ENCODE measurements around the gene MFSD12.

The MFSD12 gene

GRCh38 chr19:3557461-3558248 lies at the start of gene MFSD12:
Gene MFSD12 (minus strand): TSS chr19:3557586. CDS start chr19:3557403, 183 bp downstream.
- peak within 1 kb of the TSS; percentile 81 for H3K4me3 ChIP-seq (ENCODE audit: low read depth, low read length)

DNA sequence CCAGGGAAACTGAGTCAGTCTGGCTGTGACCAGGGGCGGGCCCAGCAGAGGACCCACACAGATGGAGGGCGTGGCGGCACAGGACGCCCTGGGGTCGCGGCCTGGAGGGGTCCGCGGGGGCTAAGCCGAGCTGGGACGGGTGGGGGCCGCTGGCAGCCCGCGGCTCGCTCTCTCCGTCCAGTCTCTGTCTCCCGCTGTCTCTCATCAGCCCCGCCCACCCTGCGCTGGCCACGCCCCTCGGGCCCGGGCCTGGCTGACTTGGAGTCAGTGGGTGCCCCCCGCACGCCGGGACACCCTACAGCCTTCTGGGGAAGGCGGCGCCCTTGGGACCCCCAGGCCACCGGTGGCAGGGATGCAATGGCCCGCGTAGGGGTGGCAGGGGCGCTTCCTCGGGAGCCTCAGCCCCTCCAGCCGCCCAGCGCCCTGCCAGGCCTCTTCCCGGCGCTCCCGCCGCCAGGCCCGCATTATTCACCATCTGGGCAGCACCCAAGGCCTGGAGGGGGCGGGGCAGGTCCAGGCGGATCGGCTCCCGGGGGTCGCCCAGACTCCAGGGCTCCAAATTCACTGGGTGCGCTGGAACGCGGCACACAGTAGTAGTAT lies 49.4 kb upstream of the MFSD12 start, which contains the start of gene TBXA2R:
TBXA2R (minus strand) TSS at position 186 of the 600 bp plus-strand sequence. CDS start 6,241 bp downstream, outside the sequence.
- H3K4me3 ChIP-seq (ENCODE audit: low read depth, low read length), result peak within 1 kb of the TSS; percentile 37

DNA sequence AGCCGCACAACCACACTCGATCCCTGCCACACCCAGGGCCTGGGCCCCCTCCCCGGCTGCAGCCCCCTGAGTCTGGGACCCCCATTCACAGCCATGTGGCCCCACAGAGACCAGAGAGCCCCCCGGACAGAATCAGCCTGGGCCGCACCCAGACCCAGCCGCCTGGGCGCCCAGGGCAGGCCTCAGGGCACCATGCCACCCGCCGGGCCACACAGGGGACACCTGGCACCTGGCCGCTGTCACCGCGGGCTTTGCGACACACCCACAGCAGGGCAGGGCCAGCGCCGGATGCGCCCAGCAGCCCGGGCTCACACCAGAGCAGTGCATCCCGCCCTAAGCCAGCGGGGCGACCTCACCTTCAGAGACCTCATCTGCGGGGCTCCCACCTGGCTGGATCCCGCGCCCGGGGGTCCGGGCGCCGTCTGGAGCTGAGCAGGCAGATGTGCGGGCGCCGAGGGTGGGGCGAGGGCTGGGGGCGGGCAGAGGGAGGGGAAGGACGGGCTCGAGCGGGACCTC lies 48.8 kb upstream of the MFSD12 start:
- peak overlapping the region; percentile 35 for H3K4me3 ChIP-seq (ENCODE audit: low read depth, low read length)

DNA sequence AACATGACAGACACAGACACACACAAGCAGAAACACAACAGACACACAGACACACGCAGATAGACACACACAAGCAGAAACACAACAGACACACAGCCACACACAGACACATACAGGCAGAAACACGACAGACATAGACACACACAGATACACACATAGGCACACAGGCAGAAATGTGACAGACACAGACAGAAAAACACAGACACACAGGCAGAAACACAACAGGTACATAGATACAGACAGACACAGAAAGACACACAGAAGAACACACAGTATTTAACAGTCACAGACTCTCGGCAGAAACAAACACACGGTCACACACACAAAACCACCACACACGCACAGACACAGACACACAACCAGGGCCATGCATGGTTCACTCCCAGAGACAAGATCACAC lies 48.4 kb upstream of the MFSD12 start:
- no peak overlapping the region for H3K4me3 ChIP-seq (ENCODE audit: low read depth, low read length)

DNA sequence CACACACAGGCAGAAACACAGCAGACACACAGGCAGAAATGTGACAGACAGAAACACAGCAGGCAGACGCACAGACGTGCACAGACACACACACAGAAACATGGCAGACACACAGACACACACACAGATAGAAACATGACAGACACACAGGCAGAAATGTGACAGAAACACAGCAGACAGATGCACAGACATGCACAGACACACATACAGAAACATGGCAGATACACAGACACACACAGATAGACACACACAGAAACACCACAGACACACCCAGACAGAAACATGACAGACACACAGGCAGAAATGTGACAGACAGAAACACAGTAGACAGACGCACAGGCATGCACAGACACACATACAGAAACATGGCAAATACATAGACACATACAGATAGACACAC lies 48.0 kb upstream of the MFSD12 start:
- H3K4me3 ChIP-seq (ENCODE audit: low read depth, low read length), result no peak overlapping the region

DNA sequence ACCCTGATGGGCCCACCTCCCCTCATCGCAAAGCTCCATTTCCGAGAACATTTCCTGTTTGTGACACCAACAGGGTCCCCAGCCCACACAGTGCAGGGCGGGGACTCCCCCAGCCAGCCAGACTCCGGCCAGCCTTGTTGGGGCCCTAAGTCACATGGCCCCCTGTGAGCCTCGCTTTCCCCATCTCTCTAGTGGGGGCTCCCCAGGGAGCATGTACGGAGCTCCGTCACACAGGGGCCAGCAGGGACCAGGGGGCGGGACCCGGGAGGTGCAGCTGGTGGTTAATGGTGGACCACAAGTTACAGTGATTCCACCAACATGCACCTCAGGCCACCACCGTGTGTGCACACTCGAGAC lies 47.6 kb upstream of the MFSD12 start:
- H3K4me3 ChIP-seq (ENCODE audit: low read depth, low read length), result no peak overlapping the region

- H3K4me3 ChIP-seq (ENCODE audit: low read depth, low read length), result no peak overlapping the region
Measured at GRCh38 chr19:3604227-3604986, 47.0 kb upstream of the MFSD12 start.

DNA sequence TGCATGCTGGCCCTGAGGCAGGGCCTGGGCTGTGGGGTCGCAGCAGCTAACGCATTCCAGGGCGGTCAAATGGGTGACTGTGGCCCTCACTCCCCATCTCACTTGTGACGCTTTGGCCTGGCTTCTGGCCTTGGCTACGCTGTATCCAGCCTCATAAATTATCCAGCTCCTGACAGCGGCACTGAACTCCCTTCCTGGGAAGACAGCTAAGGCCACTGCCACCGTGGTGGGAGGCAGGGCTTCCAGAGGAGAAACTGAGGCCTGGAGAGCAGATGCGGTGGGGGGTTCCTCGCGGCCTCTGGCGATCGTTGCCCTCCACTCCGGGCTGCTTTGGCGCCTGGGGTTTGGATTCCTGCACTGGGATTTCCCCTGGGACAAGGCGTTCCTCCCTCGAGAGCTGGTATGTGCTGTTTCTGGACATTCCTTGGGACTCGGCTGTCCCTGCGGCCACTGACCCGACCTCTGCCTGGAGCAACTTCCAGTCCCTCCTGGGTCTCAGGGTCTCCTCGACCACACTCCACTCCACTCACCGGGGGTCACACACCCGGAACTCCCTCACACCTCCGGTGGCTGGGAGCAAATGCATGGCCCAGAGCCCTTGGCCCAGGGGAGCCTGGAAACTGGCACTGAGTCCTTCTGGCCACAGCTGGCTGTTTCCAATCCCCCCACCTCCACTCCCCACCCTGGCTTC lies 45.9 kb upstream of the MFSD12 start:
- H3K4me3 ChIP-seq (ENCODE audit: low read depth, low read length), result no peak overlapping the region

DNA sequence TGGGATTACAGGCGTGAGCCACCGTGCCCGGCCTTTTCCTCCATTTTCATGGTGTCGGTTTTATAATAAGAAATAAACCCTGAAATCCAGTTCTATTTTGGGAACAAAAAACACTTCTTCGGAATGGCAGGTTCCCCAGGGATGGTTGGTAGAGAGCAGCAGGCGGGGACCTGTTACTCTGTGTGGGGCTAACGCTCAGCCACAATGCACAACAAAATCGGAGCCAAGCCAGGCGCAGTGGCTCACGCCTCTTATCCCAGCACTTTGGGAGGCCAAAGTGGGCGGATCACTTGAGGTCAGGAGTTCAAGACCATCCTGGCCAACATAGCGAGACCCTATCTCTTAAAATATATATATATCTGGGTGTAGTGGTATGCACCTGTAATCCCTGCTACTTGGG lies 43.6 kb upstream of the MFSD12 start:
- no peak overlapping the region for H3K4me3 ChIP-seq (ENCODE audit: low read depth, low read length)

DNA sequence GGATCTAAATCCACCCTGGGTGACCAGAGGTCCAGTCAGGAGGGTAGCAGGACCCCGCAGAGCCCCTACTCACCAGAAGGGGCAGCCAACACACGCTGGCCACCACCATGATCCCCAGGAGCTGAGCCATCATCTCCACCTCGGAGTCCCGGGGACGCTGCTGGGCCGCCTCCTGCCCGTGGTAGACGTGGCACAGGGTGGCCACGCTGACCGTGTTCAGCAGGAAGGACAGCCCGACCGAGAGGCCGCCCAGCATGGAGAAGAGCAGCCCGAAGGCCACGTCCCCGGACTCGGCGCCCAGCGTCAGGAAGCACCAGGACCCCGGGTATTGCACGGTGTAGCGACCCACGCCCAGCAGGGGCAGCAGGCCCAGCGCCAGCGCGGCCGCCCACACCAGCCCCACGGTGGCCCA lies 42.4 kb upstream of the MFSD12 start:
- no peak overlapping the region for H3K4me3 ChIP-seq (ENCODE audit: low read depth, low read length)

GRCh38 chr19:3595521-3596061 lies 38.2 kb upstream of the MFSD12 start:
- H3K4me3 ChIP-seq (ENCODE audit: low read depth, low read length), result no peak overlapping the region

GRCh38 chr19:3593156-3593555 lies 35.8 kb upstream of the MFSD12 start:
- H3K4me3 ChIP-seq (ENCODE audit: low read depth, low read length), result no peak overlapping the region

GRCh38 chr19:3591876-3592613 lies 34.7 kb upstream of the MFSD12 start:
- H3K4me3 ChIP-seq (ENCODE audit: low read depth, low read length), result no peak overlapping the region

DNA sequence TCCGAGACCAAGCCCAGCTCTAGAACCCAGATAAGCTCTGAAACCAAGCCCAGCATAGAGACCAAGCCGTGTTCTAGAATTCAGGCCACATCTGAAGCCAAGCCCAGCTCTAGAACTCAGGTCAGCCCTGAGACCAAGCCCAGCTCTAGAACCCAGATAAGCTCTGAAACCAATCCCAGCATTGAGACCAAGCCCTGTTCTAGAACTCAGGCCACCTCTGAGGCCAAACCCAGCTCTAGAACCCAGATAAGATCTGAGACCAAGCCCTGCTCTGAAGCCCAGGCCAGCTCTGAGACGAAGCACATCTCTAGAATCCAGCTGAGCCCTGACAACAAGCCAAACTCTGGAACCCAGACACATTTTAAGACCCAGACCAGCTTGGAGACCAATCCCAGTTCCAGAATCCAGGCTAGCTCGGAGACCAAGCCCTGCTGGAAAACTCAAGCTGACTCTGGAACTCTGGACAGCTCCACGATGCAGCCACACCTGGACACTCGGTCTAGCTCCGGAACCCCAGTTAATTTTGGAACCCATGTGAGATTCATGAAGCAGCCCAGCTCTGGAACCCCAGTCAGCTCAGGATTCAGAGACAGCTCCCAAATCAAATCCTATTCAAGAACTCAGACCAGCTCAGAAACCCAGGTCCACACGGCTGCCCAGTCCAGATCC lies 33.7 kb upstream of the MFSD12 start:
- H3K4me3 ChIP-seq (ENCODE audit: low read depth, low read length), result no peak overlapping the region

GRCh38 chr19:3589949-3590348 lies 32.6 kb upstream of the MFSD12 start:
- H3K4me3 ChIP-seq (ENCODE audit: low read depth, low read length), result no peak overlapping the region

- no peak overlapping the region for H3K4me3 ChIP-seq (ENCODE audit: low read depth, low read length)
Measured at GRCh38 chr19:3589439-3589838, 32.1 kb upstream of the MFSD12 start.

DNA sequence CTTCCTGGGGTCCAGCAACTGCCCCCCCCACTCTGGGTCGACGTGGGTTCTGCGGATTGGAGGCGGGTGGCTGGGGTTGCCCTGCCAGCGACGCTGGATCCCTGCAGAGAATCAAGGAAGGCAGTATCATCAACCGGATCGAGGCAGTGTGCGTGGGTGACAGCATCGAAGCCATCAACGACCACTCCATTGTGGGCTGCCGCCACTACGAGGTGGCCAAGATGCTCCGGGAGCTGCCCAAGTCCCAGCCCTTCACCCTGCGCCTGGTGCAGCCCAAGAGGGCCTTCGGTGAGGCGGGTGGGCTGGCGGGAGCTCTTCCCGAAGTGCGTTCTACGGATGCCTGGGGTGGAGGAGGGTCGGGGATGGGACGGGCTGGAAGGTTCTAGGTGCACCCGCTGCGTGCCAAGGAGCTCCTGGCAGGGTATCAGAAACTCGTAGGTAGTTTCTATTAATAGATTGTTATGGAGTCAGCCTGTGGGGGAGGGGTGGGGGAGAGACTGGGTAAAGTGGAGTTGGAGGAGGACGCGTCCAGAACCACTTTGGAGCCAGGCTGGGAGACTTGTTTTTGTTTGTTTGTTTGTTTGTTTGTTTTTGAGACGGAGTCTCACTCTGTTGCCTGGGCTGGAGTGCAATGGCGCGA lies 29.4 kb upstream of the MFSD12 start:
- no peak overlapping the region for H3K4me3 ChIP-seq (ENCODE audit: low read depth, low read length)

DNA sequence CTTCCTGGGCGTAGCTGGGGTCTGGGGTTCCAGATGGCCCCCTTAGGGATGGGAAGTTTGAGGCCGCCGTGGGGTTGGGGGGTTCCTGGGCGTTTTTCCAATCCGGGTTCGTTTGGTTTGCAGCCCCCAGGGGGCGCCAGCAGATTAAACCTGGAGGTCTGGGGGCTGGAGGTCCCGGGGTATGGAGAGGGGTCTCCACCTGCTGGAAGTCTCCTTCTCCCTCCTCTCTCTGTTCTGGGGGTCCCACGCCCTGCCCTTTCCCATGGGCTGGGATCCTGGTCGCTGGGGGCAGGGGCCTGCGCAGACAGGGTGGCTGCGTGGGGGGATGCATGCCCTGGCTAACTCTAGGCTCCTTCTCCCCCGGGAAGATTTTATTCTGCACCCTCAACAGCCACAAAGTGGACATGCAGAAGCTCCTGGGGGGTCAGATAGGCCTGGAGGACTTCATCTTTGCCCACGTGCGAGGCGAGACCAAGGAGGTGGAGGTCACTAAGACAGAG lies 28.8 kb upstream of the MFSD12 start:
- no peak overlapping the region for H3K4me3 ChIP-seq (ENCODE audit: low read depth, low read length)
